Upper lobe of left lung (tissue), 4 donors: ENCODE measurements around the gene RPL31.

Source experiments
- CTCF ChIP-seq, 6 experiments: fragments of 450-650 bp in 4 of 6; fragments of 200-600 bp in 2 of 6; sonication (generic) in 2 of 6; IDR thresholded peaks; one replicate each; pipeline ENCODE4 v1.5.1; 2016 to 2019; ENCODE audit warnings: antibody characterized with exemption in 6 of 6
- EP300 ChIP-seq, 4 donors: sonication (generic); formaldehyde crosslinking; IDR thresholded peaks; one replicate each; pipeline ENCODE4 v1.5.1; 2017; ENCODE audit warnings: antibody characterized with exemption in 4 of 4, control low read depth in 2 of 4
- POLR2A ChIP-seq, 4 donors: fragments of 450-650 bp; IDR thresholded peaks; one replicate each; pipeline ENCODE4 v1.5.1; 2016 to 2017; ENCODE audit warnings: antibody characterized with exemption in 4 of 4, mild to moderate bottlenecking in 2 of 4
- POLR2AphosphoS5 ChIP-seq, 2 donors: sonication (generic); formaldehyde crosslinking; IDR thresholded peaks; one replicate each; pipeline ENCODE4 v1.5.1; 2017; ENCODE audit warnings: antibody characterized with exemption in 2 of 2

GRCh38 chr2:100988630-100989417, 13.3 kb upstream of the RPL31 start:
- TF ChIP-seq POLR2A (IDR thresholded peaks at IDR 0.05) (no peak), POLR2AphosphoS5 (IDR thresholded peaks at IDR 0.05) (no peak), CTCF (IDR thresholded peaks at IDR 0.05) (no peak), EP300 (IDR thresholded peaks at IDR 0.05) (no peak)
